Activated T-cell treated with anti-CD3 and anti-CD28 coated beads, Interleukin-2, amount 50 U/mL, for 24 hours (primary cell): Measurements from ENCODE around the gene PLAAT5.
A peak's percentile ranks its signal among the peaks of the same experiment; 100 is the strongest.

Source experiments
- DNase-seq: peaks from one replicate; pipeline ENCODE4 v3.0.0-alpha.2; 2020
- H3K27ac Mint-ChIP-seq: 2 replicates; pipeline ENCODE4 v1.8.0; 2020; ENCODE audit warnings: mild to moderate bottlenecking, mixed read lengths
- H3K27me3 Mint-ChIP-seq: 2 replicates; pipeline ENCODE4 v1.8.0; 2020; ENCODE audit warnings: mixed read lengths
- H3K36me3 Mint-ChIP-seq: 2 replicates; pipeline ENCODE4 v1.8.0; 2020; ENCODE audit warnings: low read depth, mixed read lengths
- H3K4me1 Mint-ChIP-seq: 2 replicates; pipeline ENCODE4 v1.8.0; 2020; ENCODE audit warnings: low read depth, mixed read lengths
- H3K4me3 Mint-ChIP-seq: 2 replicates; pipeline ENCODE4 v1.8.0; 2020; ENCODE audit warnings: mild to moderate bottlenecking, moderate library complexity, mixed read lengths
- H3K9me3 Mint-ChIP-seq: 2 replicates; pipeline ENCODE4 v1.8.0; 2020; ENCODE audit warnings: mixed read lengths

Gene PLAAT5

DNA sequence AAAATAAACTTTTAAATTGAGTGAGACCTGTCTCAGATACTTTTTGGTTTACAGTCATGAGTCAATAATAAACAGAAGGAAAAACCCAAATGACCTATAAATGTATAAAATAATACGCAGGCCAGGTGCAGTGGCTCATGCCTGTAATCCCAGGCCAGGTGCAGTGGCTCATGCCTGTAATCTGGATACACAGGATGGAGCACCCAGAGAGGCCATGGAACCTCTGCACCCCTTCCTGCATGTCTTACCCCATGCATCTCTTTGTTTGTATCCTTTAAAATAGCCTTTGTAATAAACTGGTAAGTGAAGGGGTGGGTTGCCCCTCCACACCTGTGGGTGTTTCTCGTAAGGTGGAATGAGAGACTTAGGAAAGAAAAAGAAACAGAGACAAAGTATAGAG lies 36.7 kb upstream of the PLAAT5 start:
- H3K4me1 Mint-ChIP-seq, result peaks cover 37% of the 10 kb centered on the region
- DNase-seq, result no peak
- no peaks in the 10 kb centered on the region for H3K36me3 Mint-ChIP-seq
- H3K27me3 Mint-ChIP-seq, result no peaks in the 10 kb centered on the region
- H3K9me3 Mint-ChIP-seq, result peaks cover 2% of the 10 kb centered on the region
- no peak overlapping the region for H3K4me3 Mint-ChIP-seq
- no peak overlapping the region for H3K27ac Mint-ChIP-seq

DNA sequence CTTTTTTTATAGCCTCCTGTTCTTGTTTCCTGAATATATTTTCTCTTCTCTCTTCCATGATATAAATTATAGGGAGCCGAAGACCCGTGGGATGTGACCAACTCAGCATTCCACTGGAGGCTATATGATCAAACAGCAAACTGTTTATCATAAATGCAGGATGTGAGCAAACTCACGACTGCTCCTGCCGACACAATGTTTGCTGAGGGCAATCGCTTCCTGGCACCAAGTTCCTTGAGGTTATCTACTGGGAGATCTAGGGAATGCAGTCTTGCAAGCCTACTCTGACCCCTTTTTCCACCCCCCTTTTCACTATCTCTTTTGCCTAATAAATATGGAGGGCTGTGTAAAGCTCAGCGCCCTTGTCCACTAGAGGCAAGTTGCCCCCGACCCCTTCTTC lies 32.2 kb upstream of the PLAAT5 start:
- no peak overlapping the region for H3K4me3 Mint-ChIP-seq
- DNase-seq, result no peak
- peaks cover 14% of the 10 kb centered on the region for H3K4me1 Mint-ChIP-seq
- H3K9me3 Mint-ChIP-seq, result peaks cover 2% of the 10 kb centered on the region
- H3K27ac Mint-ChIP-seq, result no peak overlapping the region
- H3K36me3 Mint-ChIP-seq, result no peaks in the 10 kb centered on the region
- no peaks in the 10 kb centered on the region for H3K27me3 Mint-ChIP-seq

DNA sequence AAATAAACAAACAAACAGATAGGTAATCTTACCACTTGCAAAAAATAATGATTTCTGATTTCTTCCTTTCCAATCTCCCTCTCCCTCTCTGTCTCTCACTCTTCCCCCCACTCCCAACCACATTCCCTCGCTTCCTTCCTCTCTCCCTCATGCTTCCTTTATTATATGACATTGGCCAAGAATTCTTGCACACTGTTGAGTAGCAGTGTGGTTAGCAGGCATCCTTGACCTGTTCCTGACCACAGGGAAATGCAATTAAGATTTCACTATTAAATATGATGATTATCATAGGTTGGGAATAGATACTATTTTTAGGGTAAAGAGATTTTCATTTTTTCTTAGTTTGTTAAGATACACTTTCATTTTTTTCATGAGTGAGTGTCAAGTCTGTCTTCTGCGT lies 30.9 kb upstream of the PLAAT5 start:
- H3K27me3 Mint-ChIP-seq, result no peaks in the 10 kb centered on the region
- peaks cover 14% of the 10 kb centered on the region for H3K4me1 Mint-ChIP-seq
- no peak overlapping the region for H3K27ac Mint-ChIP-seq
- no peaks in the 10 kb centered on the region for H3K36me3 Mint-ChIP-seq
- no peak overlapping the region for H3K4me3 Mint-ChIP-seq
- H3K9me3 Mint-ChIP-seq, result peaks cover 2% of the 10 kb centered on the region
- DNase-seq, result no peak

DNA sequence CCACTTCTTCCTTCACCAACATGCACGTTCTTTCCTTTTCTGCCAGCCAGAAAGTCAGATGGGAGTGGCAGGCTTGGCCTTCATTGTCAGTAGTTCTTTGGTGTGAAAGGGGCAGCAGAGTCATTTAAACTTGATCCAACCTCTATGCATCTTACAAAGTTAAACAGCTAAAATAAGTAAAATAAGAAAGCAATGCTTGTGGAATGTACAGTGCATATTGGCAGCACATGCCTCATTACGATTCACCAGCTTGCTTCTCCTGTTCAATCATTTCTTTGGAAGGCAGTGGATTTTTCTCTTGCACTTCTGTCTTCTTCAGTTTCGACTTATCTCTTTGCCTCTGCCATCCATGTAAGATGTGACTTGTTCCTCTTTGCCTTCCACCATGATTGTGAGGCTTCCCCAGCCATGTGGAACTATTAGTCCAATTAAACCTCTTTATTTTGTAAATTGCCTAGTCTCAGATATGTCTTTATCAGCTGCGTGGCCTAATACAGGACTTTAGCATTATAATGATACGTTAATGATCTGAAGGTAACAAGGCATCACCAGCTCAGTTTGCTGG lies 29.7 kb upstream of the PLAAT5 start:
- H3K36me3 Mint-ChIP-seq, result no peaks in the 10 kb centered on the region
- H3K4me1 Mint-ChIP-seq, result peaks cover 14% of the 10 kb centered on the region
- no peak overlapping the region for H3K27ac Mint-ChIP-seq
- H3K4me3 Mint-ChIP-seq, result no peak overlapping the region
- H3K9me3 Mint-ChIP-seq, result peaks cover 2% of the 10 kb centered on the region
- H3K27me3 Mint-ChIP-seq, result no peaks in the 10 kb centered on the region
- no peak for DNase-seq

DNA sequence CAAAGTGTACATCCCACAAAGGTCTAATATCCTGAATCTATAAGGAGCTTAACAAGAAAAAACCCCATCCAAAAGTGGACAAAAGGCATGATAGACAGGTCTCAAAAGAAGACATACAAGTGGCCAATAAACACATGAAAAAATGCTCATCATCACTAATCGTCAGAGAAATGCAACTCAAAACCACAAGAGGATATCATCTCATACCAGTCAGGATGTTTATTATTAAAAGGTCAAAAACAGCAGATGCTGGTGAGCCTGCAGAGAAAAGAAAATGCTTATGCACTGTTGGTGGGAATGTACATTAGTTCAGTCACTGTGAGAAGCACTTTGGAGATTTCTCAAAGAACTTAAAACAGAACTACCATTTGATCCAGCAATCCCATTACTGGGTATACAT lies 27.6 kb upstream of the PLAAT5 start:
- Mint-ChIP-seq H3K4me3 (no peak overlapping the region), H3K27me3 (no peaks in the 10 kb centered on the region), H3K36me3 (no peaks in the 10 kb centered on the region), H3K9me3 (no peaks in the 10 kb centered on the region), H3K27ac (peak overlapping the region; percentile 66), H3K4me1 (peaks cover 13% of the 10 kb centered on the region)
- DNase-seq, result no peak

DNA sequence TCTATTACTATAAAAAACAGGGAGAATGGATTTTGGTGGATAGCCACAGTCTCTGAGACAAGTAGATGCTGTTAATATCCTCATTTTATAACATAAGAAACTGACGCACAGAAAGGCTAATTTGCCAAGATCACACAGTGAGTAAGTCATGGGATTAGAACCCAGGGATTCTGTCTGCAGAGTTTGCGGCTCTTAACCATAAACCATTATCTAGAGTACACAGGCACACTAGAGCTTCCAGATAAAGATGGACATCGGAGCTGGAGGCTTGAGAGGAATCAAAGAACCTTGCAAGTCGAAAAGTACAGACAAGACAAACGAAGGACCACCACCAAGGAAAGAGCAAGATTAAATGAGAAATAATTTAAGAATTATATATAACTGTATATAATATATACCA lies 26.2 kb upstream of the PLAAT5 start:
- no peak overlapping the region for H3K4me3 Mint-ChIP-seq
- H3K9me3 Mint-ChIP-seq, result no peaks in the 10 kb centered on the region
- no peak overlapping the region for H3K27ac Mint-ChIP-seq
- DNase-seq, result no peak
- no peaks in the 10 kb centered on the region for H3K36me3 Mint-ChIP-seq
- no peaks in the 10 kb centered on the region for H3K27me3 Mint-ChIP-seq
- peaks cover 12% of the 10 kb centered on the region for H3K4me1 Mint-ChIP-seq

DNA sequence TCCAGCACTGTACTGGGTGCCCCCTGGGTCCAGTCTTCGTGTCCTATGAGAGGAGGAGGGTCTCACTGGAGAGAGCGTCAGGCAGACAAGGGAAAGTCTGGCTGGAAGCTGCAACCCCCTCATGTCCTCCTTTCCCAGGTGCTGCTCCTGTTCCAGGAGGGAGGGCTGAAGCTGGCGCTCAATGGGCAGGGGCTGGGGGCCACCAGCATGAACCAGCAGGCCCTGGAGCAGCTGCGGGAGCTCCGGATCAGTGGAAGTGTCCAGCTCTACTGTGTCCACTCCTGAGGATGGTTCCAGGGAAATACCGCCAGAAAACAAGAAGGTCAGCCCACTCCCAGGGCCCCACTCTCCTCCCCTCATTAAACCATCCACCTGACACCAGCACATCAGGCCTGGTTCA lies 25.1 kb upstream of the PLAAT5 start:
- H3K27ac Mint-ChIP-seq, result no peak overlapping the region
- H3K27me3 Mint-ChIP-seq, result no peaks in the 10 kb centered on the region
- H3K9me3 Mint-ChIP-seq, result no peaks in the 10 kb centered on the region
- no peak for DNase-seq
- H3K4me1 Mint-ChIP-seq, result peaks cover 12% of the 10 kb centered on the region
- no peak overlapping the region for H3K4me3 Mint-ChIP-seq
- no peaks in the 10 kb centered on the region for H3K36me3 Mint-ChIP-seq

DNA sequence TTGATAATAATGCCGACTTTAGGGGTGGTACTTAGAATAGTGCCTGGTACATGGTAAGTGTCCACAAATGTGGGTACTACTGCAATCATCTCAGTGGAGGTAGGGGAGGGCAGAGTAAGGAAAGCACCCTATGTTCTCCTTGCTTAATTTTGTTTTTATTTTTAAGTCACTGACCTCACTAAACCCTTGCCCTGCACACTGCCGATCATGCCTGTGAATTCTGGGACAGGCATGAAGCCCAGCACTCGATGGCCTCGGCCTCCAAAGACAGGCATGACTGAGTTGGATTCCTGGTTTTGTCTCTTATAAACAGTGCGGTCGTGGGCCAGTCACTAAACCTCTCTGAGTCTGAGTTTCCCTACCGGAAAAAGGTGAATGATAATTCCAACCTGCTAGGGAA lies 21.8 kb upstream of the PLAAT5 start:
- no peaks in the 10 kb centered on the region for H3K9me3 Mint-ChIP-seq
- no peaks in the 10 kb centered on the region for H3K27me3 Mint-ChIP-seq
- no peak overlapping the region for H3K27ac Mint-ChIP-seq
- no peak overlapping the region for H3K4me3 Mint-ChIP-seq
- DNase-seq, result no peak
- no peaks in the 10 kb centered on the region for H3K36me3 Mint-ChIP-seq
- no peaks in the 10 kb centered on the region for H3K4me1 Mint-ChIP-seq

DNA sequence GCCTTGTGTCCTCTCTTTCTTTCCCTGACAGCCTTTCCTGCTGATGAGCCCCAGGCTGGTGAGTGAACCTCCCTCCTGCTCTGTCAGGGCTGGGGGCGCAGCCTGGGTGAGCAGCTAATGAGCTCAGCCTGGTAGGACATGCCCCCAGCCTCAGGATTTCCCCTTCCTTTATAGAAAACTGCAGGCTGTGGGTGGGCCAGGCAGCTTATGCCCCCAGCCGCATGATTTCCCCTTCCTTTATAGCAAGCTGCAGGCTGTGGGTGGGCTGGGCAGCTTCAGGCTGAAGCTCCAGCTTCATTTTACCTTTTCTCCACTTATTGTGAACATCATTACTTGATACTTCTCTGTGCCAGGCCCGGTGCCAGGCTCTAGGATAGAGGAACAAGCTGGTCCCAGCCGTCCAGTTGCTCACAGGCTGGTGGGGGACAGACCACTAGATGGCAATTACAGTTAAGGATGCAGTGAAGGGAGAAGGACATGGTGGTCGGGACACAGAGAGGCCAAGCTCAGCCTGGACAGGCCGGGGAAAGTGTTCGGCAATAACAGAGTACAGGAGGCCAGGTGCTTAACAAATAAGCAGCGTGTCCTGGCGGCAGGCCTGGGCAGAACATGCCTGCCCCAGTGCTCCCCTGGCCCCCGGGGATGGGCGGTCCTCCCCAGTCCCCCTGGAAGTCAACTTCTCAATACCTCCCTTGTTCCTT lies 20.2 kb upstream of the PLAAT5 start:
- Mint-ChIP-seq H3K9me3 (no peaks in the 10 kb centered on the region), H3K4me1 (peaks cover under 1% of the 10 kb centered on the region), H3K4me3 (no peak overlapping the region), H3K36me3 (no peaks in the 10 kb centered on the region), H3K27ac (no peak overlapping the region), H3K27me3 (no peaks in the 10 kb centered on the region)
- no peak for DNase-seq

DNA sequence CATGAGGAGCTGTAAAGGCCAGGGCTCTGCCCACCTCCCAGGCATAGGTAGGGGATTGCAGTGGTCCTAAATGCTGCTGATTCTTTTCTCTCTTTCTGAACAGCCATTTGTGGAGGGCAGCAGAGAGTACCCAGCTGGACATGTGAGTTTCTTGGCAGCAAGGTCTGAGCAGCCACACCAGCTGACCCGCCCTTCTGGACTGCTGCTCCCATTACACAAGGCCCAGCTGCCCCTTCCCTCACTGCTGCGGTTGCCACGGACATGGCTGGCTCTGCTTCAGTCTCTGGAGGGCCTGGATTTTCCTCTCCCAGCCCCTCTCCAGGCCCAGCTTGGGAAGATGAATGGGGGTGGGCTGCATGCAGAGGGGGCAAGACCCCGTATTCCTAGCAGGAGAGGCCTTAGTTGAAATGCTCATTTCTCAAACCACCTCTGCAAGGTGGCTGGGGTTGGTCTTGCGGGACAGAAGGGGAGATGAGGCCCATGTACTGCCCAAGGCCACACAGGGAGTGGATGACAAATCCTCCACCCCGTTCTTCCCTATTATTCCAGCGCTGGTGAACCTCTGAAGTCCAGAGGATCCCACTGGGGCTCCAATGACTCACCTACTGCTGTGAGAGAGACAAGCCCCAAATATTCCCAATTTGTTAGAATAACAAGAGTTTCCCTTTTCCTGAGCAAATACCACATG lies 19.5 kb upstream of the PLAAT5 start:
- H3K27me3 Mint-ChIP-seq, result no peaks in the 10 kb centered on the region
- no peaks in the 10 kb centered on the region for H3K36me3 Mint-ChIP-seq
- no peaks in the 10 kb centered on the region for H3K9me3 Mint-ChIP-seq
- peaks cover 6% of the 10 kb centered on the region for H3K4me1 Mint-ChIP-seq
- DNase-seq, result no peak
- H3K4me3 Mint-ChIP-seq, result no peak overlapping the region
- no peak overlapping the region for H3K27ac Mint-ChIP-seq

DNA sequence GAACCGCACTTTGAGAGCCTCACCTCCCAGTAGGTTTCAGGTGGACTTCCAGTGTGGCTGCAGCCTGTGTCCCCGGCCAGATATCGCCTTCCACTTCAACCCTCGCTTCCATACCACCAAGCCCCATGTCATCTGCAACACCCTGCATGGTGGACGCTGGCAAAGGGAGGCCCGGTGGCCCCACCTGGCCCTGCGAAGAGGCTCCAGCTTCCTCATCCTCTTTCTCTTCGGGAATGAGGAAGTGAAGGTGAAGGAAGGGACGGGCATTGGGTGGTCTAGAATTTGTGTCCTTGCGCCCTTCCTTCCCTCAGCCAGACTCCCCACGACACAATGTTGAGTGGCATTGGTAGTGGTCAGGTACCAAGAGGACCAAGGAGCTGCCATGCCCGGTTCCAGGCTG lies 17.8 kb upstream of the PLAAT5 start:
- no peak overlapping the region for H3K4me3 Mint-ChIP-seq
- no peaks in the 10 kb centered on the region for H3K36me3 Mint-ChIP-seq
- no peak for DNase-seq
- no peaks in the 10 kb centered on the region for H3K27me3 Mint-ChIP-seq
- peaks cover 6% of the 10 kb centered on the region for H3K4me1 Mint-ChIP-seq
- no peaks in the 10 kb centered on the region for H3K9me3 Mint-ChIP-seq
- H3K27ac Mint-ChIP-seq, result no peak overlapping the region

DNA sequence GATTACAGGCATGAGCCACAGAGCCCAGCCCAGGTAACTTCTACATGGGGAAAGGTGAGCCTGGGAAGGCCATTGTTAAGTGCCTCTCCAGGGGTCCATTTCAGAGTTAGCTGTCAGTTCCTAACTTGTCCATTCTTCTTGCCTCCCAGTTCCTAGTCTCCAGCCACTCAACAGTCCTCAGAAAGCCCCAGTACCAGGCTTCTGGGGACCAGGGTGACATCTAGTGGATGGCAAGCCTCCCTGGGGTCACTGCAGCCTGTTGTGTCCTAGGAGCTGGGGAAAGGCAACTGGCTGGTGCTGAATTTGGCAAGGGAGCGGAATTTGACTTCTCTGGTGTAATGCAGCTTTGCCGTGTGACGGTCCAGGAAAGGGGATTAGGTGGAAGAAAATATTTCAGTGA lies 17.0 kb upstream of the PLAAT5 start:
- Mint-ChIP-seq H3K4me3 (no peak overlapping the region), H3K36me3 (no peaks in the 10 kb centered on the region), H3K9me3 (no peaks in the 10 kb centered on the region), H3K27ac (no peak overlapping the region), H3K4me1 (peaks cover 6% of the 10 kb centered on the region), H3K27me3 (no peaks in the 10 kb centered on the region)
- no peak for DNase-seq

DNA sequence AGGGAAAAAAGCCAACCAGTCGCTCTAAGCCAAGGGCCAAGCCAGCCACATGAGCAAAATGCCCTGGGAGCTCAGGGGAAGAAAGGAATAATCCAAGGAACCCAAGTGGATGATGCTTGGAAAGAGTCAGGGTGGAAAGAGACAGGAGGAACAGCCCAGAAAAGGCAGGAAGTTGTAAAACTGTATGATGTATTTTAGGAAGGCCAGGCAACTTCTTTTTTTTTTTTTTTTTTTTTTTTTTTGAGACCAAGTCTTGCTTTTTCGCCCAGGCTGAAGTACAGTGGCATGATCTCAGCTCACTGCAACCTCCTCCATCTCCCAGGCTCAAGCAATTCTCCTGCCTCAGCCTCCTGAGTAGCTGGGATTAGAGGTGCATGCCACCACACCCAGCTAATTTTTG lies 16.5 kb upstream of the PLAAT5 start:
- Mint-ChIP-seq H3K4me1 (peaks cover 9% of the 10 kb centered on the region), H3K27me3 (no peaks in the 10 kb centered on the region), H3K4me3 (no peak overlapping the region), H3K9me3 (no peaks in the 10 kb centered on the region), H3K36me3 (no peaks in the 10 kb centered on the region), H3K27ac (no peak overlapping the region)
- no peak for DNase-seq

DNA sequence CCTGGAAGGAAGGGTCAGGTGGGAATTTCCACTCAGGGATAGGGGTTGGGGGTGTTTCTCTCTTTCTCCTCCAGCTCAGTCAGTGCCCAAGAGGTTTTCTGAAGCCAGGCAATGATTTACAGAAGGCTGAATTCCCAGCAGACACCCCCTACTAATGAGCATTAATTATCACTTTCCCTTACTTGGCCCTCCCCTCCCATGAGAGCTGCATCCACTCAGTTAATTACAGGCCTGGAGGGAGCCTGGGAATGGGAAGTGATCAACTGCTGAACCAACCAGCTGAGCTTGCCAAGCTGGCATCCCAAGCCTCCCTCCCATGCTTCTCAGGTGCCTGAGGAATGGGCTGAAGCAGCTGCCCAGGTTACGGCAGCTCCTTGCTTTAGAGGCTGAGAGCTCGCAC lies 15.9 kb upstream of the PLAAT5 start:
- H3K9me3 Mint-ChIP-seq, result no peaks in the 10 kb centered on the region
- no peaks in the 10 kb centered on the region for H3K36me3 Mint-ChIP-seq
- no peak overlapping the region for H3K4me3 Mint-ChIP-seq
- no peak overlapping the region for H3K27ac Mint-ChIP-seq
- H3K27me3 Mint-ChIP-seq, result no peaks in the 10 kb centered on the region
- DNase-seq, result no peak
- H3K4me1 Mint-ChIP-seq, result peaks cover 14% of the 10 kb centered on the region

DNA sequence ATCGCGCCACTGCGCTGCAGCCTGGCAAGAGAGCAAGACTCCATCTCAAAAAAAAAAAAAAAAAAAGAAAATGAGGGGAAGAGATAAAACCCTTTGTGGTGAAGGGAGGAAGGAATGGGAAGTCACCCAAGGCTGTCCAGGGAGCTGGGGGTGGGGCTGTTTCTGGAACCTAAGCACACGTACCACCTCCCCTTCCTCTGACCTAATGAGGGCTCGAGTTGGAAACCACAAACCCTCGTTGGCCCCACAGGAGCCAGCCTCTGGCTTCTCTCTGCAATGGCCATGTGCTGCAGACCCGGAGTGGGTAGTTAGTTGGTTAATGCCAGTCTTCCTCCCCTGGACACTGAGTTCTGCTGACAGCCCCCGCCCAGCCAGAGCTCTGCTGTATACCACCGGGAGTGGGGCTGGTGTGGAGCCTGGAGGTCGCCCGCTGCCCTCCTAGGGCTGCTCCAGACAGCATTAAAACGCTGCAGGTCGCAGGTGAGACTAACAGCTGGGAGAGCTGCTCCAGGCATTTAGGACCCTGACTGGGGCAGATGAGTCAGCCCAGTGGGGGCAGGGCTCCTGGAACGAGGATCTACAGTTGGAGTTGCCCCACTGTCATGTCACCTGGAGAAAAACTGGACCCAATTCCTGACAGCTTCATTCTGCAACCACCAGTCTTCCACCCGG lies 15.0 kb upstream of the PLAAT5 start, which contains the start of gene LGALS12:
TSS of gene LGALS12 (plus strand) at position 228 of the 672 bp plus-strand sequence. CDS start at position 603, 375 bp downstream.
- no peaks in the 10 kb centered on the region for H3K9me3 Mint-ChIP-seq
- H3K4me1 Mint-ChIP-seq, result peaks cover 14% of the 10 kb centered on the region
- no peak within 1 kb of the TSS for H3K27ac Mint-ChIP-seq
- no peaks in the 10 kb centered on the region for H3K27me3 Mint-ChIP-seq
- H3K36me3 Mint-ChIP-seq, result no peaks in the 10 kb centered on the region
- no peak within 1 kb of the TSS for H3K4me3 Mint-ChIP-seq
- no peak for DNase-seq
